Keratinocyte (primary cell): ENCODE data around the gene C1QTNF3.

Source experiments
- EZH2 ChIP-seq: IDR thresholded peaks from one replicate; pipeline ENCODE4 v1.6.1; 2012; ENCODE audit warnings: inconsistent platforms, mild to moderate bottlenecking, low read length, moderate library complexity
- TF ChIP-seq, protein P1 (sequence below), 3 experiments: IDR thresholded peaks in 1 of 3; conservative IDR thresholded peaks in 1 of 3; optimal IDR thresholded peaks in 1 of 3; 2 replicates in 2 of 3; 3 replicates in 1 of 3; pipeline versions ENCODE3 to v1.5.1; 2011; ENCODE audit warnings: low read length in 3 of 3, mild to moderate bottlenecking in 3 of 3, moderate library complexity in 2 of 3, control low read depth in 1 of 3, inconsistent platforms in 1 of 3; ENCODE audit not compliant: insufficient read depth in 2 of 3; ENCODE audit errors: extremely low read depth in 1 of 3

DNA sequence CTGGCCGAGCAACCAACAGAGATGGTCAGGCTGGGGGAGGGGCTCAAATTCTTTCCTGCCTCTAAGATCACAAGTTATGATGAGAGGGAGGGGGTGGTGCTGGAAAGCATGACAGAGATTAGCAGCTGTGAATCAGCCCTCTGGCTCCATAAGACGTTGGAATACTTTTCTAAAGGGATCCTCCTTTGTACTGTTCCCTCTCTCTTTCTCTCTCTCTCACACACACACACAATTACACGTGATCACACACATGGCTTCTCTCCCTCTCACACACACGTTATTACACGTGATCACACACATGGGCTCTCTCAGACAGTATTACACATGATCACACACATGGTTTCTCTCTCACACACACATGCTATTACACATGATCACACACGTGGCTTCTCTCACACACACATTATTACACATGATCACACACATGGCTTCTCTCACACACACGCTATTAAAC is 58.3 kb downstream of the C1QTNF3 start, which contains the start of gene SLC45A2:
- TF ChIP-seq, protein P1, sequence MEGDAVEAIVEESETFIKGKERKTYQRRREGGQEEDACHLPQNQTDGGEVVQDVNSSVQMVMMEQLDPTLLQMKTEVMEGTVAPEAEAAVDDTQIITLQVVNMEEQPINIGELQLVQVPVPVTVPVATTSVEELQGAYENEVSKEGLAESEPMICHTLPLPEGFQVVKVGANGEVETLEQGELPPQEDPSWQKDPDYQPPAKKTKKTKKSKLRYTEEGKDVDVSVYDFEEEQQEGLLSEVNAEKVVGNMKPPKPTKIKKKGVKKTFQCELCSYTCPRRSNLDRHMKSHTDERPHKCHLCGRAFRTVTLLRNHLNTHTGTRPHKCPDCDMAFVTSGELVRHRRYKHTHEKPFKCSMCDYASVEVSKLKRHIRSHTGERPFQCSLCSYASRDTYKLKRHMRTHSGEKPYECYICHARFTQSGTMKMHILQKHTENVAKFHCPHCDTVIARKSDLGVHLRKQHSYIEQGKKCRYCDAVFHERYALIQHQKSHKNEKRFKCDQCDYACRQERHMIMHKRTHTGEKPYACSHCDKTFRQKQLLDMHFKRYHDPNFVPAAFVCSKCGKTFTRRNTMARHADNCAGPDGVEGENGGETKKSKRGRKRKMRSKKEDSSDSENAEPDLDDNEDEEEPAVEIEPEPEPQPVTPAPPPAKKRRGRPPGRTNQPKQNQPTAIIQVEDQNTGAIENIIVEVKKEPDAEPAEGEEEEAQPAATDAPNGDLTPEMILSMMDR (optimal IDR thresholded peaks at IDR 0.05 in 1 of 3, IDR thresholded peaks at IDR 0.05 in 1 of 3, conservative IDR thresholded peaks at IDR 0.05 in 1 of 3; ENCODE audit: extremely low read depth in 1 of 3, insufficient read depth in 2 of 3, low read length in 3 of 3): no peak
- TF ChIP-seq EZH2: no peak
